ENCODE measurements around the gene INPP5A. TPM values are rescaled to one million over a fixed set of nuclear protein-coding genes. Genes with fewer than 3 reads are reported as not detected.
"Not testable (repeated sequence)": the region's sequence is repeated elsewhere in the genome, so short reads cannot be mapped to it uniquely, and the experiment has no call there.

INPP5A gene
- total RNA-seq, 1 donor from 2014 or later, result 103 TPM

DNA sequence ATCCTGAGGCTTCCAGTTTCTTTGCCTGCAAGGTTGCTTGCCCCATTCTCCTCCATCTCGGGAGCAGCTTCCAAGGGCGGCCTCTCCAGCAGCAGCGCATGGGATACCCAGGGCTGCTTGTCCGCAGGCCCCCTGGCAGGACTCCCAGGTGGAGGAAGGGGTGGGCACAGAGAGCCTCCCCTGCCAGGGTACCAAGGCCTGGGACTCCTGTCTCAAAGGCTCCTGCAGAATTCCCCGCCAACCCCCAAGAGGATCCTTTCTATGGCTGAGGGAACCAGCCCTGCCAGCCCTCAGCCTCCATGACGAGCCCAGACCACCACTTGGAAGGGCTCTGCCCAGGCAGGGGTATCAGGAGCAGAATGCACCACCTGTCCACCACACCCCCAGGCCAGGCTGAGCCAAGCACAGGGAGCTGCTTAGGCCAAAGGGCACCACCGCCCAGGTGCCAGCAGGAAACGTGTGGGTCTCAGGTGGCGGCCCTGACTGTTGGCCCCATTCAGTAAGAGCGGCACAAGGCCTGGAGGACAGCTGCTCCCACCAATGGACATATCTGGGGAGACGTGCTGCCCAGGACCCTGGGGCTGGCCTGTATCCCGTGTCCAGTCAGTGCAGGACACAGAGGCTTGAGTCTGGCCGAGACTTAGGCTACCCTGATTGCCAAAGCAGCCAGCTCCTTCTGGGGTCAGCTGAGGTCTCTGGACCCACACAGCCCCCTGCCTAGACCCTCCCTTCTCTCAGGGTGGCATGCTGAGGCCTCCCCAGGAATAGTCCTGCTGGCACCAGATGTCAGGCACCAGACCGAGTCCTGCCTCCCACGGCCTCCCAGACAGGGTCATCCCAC is 33.8 kb upstream of the INPP5A start:
- no peak for DNase-seq (ENCODE audit: low spot score)

DNA sequence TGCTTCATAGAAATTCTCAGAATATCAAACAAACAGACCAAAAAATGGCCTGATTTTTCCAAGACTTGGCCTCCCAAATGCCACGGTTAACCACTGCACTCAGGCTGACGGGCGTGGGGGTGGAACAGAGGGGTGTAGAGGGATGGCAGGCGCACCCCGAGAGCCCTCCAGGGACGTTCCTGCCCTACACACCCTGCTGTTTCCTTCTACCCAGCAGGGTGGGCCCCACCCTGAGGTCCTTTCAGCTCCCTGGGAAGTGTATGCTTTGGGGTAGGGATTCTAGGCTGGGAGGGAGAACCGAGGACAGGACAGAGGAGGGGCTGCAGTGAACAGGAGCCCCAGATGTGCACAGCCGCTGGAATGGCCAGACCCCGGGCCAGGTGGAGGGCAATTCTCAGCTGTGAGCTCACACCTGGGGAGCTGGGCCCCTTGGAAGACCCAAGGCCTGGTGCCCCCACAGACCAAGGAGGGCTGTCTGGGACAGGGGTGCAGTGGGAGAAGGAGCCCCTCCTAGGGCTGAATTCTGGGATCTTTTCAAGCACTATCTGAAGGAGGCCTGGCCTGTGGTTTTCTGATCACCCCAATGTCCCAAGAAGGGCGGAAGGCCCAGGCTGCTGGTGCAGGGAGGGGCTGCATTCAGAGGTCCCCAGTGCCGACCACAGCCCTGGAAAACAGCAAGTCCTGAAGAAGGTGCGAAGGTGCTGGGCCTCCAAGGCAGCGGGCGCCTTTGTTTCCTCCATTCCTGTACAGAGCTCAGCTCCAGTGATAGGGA is 32.9 kb upstream of the INPP5A start:
- no peak for DNase-seq (ENCODE audit: low spot score)

GRCh38 chr10:132505546-132505945 is 32.0 kb upstream of the INPP5A start:
- DNase-seq (ENCODE audit: low spot score), result not testable (repeated sequence)

DNA sequence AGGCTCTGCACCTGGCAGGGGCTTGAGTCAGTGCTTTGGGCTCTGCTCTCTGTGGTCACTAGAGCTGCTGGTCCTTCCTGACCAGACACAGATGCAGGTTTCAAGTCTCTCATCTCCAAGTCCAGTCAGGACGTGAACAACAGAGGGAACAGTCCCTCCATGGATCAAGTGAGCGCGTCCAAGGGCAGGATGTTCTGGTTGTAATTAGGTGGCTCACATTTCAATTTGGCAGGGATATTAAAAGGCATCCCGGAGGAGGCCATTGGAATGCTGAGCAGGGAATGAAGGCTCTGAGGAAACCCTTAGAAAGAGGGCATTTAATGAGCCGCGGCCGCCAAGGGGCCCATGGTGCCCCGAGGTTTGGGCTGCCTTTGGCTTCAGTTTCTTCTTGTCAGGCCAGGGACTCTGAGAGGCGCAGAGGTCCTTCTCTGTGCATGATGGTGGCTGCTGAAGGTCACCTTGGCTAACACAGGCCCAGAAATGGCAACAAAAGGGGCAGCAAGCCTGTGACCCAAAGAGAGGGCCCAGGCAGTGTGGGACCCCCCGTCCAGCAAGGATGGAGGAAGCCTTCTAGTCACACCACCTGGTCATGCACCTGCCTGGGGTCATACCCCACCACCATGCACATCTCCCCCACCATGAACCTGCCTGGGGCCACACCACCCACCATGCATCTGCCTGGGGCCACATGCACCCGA is 30.7 kb upstream of the INPP5A start:
- no peak for DNase-seq (ENCODE audit: low spot score)

DNA sequence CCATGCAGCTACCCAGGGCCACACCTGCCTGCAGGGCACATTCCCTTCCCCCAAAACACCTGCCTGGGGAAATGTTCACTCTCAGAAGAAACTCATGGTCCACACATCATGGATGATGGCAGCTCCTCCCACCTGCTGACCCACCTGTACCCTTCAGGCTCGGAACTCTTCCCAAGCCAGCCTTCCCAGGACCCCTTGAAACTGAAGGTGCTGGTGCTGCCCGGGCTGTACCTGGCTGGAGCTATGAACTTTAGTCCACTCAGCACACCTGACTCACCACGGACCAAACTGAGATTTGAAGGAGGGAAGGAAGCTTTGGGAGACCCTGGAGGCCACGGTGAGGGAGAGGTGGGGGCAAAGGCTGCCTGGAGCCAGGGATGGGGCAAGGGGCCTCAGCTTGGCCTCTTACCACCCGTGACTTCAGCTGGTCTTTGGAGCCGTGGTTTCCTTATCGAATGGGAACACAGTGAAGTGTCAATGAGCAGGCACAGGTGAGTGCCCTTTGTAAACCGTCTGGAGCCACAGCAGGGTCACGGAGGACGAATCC is 30.1 kb upstream of the INPP5A start:
- no peak for DNase-seq (ENCODE audit: low spot score)

DNA sequence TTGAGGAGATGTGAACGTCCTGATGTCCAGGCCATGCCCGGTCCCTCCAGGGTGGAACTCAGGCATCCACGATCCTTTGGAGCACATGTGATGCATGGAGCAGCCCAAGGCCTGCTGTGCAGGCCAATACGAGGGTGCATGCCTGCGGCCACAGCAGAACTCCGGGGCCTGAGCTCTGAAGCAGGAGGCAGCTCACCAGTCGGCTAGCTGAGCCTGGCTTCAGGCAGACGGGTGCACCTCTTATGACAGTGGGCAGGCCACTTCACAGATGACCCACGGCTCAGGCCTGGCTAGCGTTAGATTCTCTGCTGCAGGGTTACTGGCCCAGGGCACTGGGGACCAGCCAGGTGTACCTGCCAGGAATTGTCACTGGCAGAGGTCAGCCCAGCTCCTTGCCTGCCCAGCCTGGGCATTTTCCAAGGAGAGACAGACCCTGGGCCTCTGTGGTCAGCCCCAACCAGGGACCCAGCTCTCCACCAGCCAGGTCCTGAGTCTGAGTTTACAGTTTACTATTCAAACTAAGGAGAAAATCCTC is 29.6 kb upstream of the INPP5A start:
- DNase-seq (ENCODE audit: low spot score), result no peak

GRCh38 chr10:132508581-132509443 is 28.8 kb upstream of the INPP5A start:
- no peak for DNase-seq (ENCODE audit: low spot score)

DNA sequence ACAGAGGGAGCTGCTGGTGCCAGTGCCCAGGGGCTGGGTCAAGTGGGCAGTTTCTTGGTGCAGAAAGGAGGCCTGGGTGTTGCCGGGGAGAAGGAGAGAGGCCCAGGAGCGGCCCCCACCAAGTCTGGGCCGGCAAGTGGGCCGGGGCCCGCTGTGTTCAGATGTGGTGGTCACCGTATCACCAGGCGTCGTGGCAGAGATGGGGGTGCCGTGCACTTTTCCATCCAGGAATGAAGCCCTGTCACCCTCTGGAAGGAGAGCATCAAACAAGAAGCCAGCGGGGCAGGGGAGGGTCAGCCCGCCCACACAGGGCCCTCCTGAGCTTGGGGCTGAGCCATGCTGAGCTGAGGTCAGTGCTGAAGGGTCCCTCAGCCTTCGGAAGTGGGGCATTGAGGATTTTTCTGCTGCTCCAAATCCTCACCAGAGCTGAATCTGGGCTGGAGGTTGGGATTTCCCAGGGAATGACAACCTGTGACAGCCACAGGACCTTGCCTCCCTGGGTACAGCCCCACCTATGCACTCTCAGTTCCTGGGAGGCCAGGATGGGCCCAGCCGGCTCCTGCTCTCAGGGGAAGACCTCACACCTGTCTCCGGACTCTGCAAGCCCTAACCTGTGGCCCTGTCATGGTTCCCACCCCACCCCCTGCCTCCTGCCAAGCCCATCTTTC is 27.9 kb upstream of the INPP5A start:
- DNase-seq (ENCODE audit: low spot score), result no peak

DNA sequence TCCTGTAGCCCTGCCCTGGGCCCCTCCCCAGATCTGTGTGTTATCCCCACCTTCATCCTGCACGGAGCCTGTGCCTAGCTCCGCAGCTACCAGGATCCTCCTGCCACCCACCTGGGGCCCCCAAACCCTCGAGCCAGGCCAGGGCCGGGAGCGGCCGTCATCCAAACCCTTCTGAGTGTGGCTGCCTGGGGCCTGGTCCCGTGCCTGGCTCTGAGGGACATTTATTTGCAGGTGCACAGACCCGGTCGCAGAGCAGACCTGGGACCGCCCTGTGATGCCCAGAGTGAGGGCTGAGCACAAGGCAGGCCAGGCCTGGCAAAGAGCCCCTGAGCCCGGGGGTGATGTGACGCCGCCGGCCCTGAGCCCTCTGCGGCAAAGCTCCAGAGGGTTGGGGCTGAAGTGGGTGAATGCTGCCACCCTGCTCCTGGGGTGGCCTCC is 27.4 kb upstream of the INPP5A start:
- DNase-seq (ENCODE audit: low spot score), result no peak

- peak; percentile 88 for DNase-seq (ENCODE audit: low spot score)
Observed at GRCh38 chr10:132511121-132512051, 26.2 kb upstream of the INPP5A start.

DNA sequence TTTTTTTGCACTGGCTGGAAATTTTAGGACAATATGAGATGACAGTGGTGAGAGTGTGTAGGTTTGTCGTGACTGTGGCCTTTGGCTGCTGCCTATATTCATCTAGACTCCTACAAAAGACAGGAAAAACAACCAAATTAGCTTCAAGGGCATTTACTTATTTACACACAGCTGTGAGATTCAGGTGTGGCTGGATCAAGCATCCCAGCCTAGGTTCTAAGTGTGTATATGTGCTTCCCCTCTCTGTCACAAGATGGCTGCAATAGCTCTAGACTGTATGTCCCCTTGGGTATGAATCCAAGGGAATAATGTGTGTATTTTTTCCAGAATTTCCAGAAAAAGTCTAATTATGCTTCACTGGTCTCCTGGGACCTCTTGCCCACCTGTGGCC is 25.5 kb upstream of the INPP5A start:
- DNase-seq (ENCODE audit: low spot score), result no peak

DNA sequence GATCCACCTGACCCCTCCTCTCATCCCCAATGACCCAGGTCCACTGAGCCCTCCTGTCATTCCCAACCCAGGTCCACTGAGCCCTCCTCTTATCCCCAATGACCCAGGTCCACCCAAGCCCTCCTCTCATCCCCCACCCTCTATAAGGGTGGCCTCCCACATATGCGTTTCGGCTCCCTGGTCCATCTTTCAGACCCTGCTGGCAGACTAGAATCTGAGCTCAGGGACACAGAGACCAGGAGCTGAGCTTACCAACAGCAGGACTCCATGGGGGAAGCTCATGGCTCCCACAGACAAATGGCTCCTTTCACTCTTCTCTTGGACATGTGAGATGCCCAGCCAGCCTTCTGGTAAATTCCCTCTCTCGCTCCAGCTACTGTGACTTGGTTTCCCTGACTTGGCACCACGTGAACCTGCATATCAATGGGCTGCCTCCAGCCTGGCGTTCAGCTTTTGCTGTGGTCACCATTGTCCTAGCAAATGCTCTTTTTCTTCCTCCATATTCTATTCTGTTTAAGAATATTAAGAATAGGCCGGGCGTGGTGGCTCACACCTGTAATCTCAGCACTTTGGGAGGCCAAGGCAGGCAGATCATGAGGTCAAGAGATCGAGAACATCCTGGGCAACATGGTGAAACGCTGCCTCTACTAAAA is 24.8 kb upstream of the INPP5A start:
- DNase-seq (ENCODE audit: low spot score), result no peak

GRCh38 chr10:132514821-132515520 is 22.6 kb upstream of the INPP5A start:
- peak; percentile 24 for DNase-seq (ENCODE audit: low spot score)

DNA sequence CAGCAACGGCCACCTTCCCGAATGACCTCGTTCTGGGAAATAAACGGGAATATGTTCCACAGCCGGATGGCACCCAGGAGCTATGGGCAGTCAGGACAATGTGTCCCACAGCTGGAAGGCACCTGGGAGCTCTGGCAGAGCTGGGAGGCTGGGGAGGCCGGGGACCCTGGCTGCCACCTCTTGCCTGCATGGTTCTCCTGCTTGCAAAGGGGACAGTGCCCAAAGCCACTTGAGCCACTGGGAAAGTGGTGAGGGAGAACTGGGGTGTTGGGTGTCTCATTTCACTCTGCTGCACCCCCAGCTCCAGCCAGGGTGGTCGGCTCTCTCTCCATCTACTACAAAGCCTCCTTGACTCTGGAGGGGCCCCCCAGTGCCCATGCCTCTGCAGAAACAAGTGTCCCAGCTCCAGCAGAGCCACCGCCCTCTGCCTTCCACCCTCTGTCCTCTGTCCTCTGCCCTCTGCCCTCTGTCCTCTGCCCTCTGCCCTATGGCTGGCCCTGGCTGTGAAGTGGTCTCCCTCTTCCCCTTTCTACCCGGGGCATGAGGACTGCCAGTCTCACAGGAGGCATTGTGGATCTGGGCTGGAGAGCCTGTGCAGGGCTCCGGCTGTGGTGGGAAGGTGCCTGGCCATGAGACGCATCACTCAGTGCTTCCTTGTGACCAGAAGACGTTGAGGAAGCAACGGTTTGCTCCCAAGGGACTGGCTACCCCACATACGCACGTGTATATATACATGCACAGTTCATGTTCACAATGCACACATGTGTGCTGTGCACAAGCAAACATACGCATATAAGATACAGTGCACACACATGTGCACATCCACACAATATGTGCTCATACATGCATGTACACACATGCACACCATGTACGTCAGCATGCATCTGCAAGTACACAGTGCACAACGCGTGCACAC is 21.5 kb upstream of the INPP5A start:
- no peak for DNase-seq (ENCODE audit: low spot score)

GRCh38 chr10:132516771-132517725 is 20.5 kb upstream of the INPP5A start:
- DNase-seq (ENCODE audit: low spot score), result peak; percentile 95

Measured in umbilical cord (tissue), 2 donors.